Bronchial epithelial cell (primary cell): ENCODE measurements around the gene KCTD13. TPM values are rescaled to one million over a fixed set of nuclear protein-coding genes. Genes with fewer than 3 reads are reported as not detected.
A peak's percentile ranks its signal among the peaks of the same experiment; 100 is the strongest.
"Not testable (repeated sequence)": the region's sequence is repeated elsewhere in the genome, so short reads cannot be mapped to it uniquely, and the experiment has no call there.

Experiments
- DNase-seq: peaks from one replicate; pipeline ENCODE4 v3.0.0-alpha.2; 2010; ENCODE audit warnings: low read depth
- FAIRE-seq: peaks from 2 replicates; lab custom pipeline; 2011; peaks lifted over from hg19 to GRCh38; lab: Jason Lieb, UNC
- H3K27me3 ChIP-seq: 2 replicates; pipeline ENCODE4 v1.5.1; 2011; ENCODE audit warnings: low read length; ENCODE audit not compliant: control insufficient read depth, insufficient read depth
- H3K36me3 ChIP-seq: 2 replicates; pipeline ENCODE4 v1.5.1; 2011; ENCODE audit warnings: low read length; ENCODE audit not compliant: control insufficient read depth, insufficient read depth
- H3K4me3 ChIP-seq: 2 replicates; pipeline ENCODE4 v1.5.1; 2011; ENCODE audit warnings: mild to moderate bottlenecking, low read depth, low read length, control low read depth
- CTCF ChIP-seq: IDR thresholded peaks from 2 replicates; pipeline ENCODE4 v1.5.1; 2011; ENCODE audit warnings: mild to moderate bottlenecking, moderate library complexity, low read length, control low read depth, inconsistent platforms; ENCODE audit not compliant: insufficient read depth, severe bottlenecking
- total RNA-seq: library from RNA; depleted of rRNA; stranded (reverse); fragments of >200 nt; gene quantifications from 2 replicates; pipeline ENCODE4 v1.2.1, GENCODE V29; 2014

KCTD13 gene
- total RNA-seq, 1 donor from 2014 or later, result 8.2 TPM

GRCh38 chr16:29896841-29897240, 29.2 kb downstream of the KCTD13 start:
- H3K27me3 ChIP-seq, result no peaks in the 10 kb centered on the region
- FAIRE-seq (no peak), DNase-seq (no peak)
- no peaks in the 10 kb centered on the region for H3K36me3 ChIP-seq
- no peak for TF ChIP-seq CTCF
- no peak overlapping the region for H3K4me3 ChIP-seq

- Histone ChIP-seq H3K4me3 (no peak overlapping the region), H3K36me3 (no peaks in the 10 kb centered on the region), H3K27me3 (no peaks in the 10 kb centered on the region)
- FAIRE-seq, result peak; percentile 76
- DNase-seq, result no peak
- no peak for TF ChIP-seq CTCF
These were observed 31.7 kb downstream of the KCTD13 start for GRCh38 chr16:29894352-29894751.

- Histone ChIP-seq H3K36me3 (no peaks in the 10 kb centered on the region), H3K27me3 (no peaks in the 10 kb centered on the region), H3K4me3 (no peak overlapping the region)
- FAIRE-seq, result no peak
- no peak for TF ChIP-seq CTCF
- no peak for DNase-seq
These were observed 32.5 kb downstream of the KCTD13 start for GRCh38 chr16:29893553-29893952.

GRCh38 chr16:29892458-29892813, 33.6 kb downstream of the KCTD13 start:
- Histone ChIP-seq H3K27me3 (no peaks in the 10 kb centered on the region), H3K36me3 (no peaks in the 10 kb centered on the region), H3K4me3 (no peak overlapping the region)
- FAIRE-seq (no peak), DNase-seq (no peak)
- no peak for TF ChIP-seq CTCF

- FAIRE-seq, result no peak
- Histone ChIP-seq H3K27me3 (no peaks in the 10 kb centered on the region), H3K36me3 (no peaks in the 10 kb centered on the region), H3K4me3 (no peak overlapping the region)
- DNase-seq, result no peak
- no peak for TF ChIP-seq CTCF
These were observed 34.2 kb downstream of the KCTD13 start for GRCh38 chr16:29891525-29892457.

GRCh38 chr16:29889372-29889771, 36.7 kb downstream of the KCTD13 start:
- not testable (repeated sequence) for H3K36me3 ChIP-seq, H3K27me3 ChIP-seq, FAIRE-seq, DNase-seq, H3K4me3 ChIP-seq
